Gastroesophageal sphincter (tissue), 3 donors: ENCODE data around the gene CDKN2D.

Experiments used
- CTCF ChIP-seq, 4 experiments: fragments of 200-600 bp in 2 of 4; fragments of 450-650 bp in 2 of 4; sonication (generic) in 1 of 4; IDR thresholded peaks; one replicate each; pipeline ENCODE4 v1.5.1; 2017 to 2019; ENCODE audit warnings: antibody characterized with exemption in 4 of 4, mild to moderate bottlenecking in 2 of 4, moderate library complexity in 2 of 4
- EP300 ChIP-seq: sonication (generic); formaldehyde crosslinking; IDR thresholded peaks from one replicate; pipeline ENCODE4 v1.6.1; 2017; ENCODE audit warnings: antibody characterized with exemption, mild to moderate bottlenecking
- POLR2A ChIP-seq, 2 donors: fragments of 450-650 bp; IDR thresholded peaks; one replicate each; pipeline ENCODE4 v1.6.1; 2017; ENCODE audit warnings: antibody characterized with exemption in 2 of 2, mild to moderate bottlenecking in 2 of 2, moderate library complexity in 1 of 2
- POLR2AphosphoS5 ChIP-seq: sonication (generic); formaldehyde crosslinking; IDR thresholded peaks from one replicate; pipeline ENCODE4 v1.6.1; 2017; ENCODE audit warnings: antibody characterized with exemption

- TF ChIP-seq CTCF (IDR thresholded peaks at IDR 0.05) (no peak), POLR2AphosphoS5 (no peak), POLR2A (IDR thresholded peaks at IDR 0.05) (no peak), EP300 (no peak)
Observed at GRCh38 chr19:10560154-10560553, 8.6 kb downstream of the CDKN2D start.
